GM10266 (cell line): Measurements from ENCODE around the gene PALLD.

ENCODE experiments used
- DNase-seq: peaks from one replicate; pipeline ENCODE4 v3.0.0; 2012; ENCODE audit errors: extremely low spot score
- CTCF ChIP-seq: IDR thresholded peaks from 2 replicates; pipeline ENCODE4 v1.5.1; 2012; ENCODE audit warnings: mild to moderate bottlenecking, low read depth; ENCODE audit not compliant: control insufficient read depth, insufficient read depth; ENCODE audit errors: missing control alignments

The PALLD gene

GRCh38 chr4:168844353-168845049 is 347.6 kb downstream of the PALLD start:
- no peak for DNase-seq
- TF ChIP-seq CTCF: no peak

DNA sequence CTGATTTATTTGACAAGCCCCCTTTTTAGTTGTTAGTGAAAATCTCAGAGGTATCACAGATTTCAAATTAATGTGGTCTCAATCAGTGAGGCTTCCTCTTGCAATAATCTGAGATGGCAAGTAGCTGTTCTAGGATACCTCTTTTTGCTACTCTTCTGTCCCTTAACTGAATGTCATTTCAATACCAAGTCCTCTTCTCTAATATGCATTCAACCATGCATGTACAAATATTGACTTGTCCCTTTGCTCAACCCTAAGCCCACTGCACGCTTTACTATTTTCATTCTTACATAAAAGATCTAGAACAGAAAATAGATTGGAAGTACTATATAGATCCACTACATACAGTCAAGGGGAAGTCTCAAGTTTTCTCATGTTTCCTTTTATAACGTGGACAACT is 349.0 kb downstream of the PALLD start:
- no peak for DNase-seq
- no peak for TF ChIP-seq CTCF

GRCh38 chr4:168846414-168846813 is 349.6 kb downstream of the PALLD start:
- TF ChIP-seq CTCF: no peak
- no peak for DNase-seq

- DNase-seq: no peak
Measured at GRCh38 chr4:168847771-168848502, 351.1 kb downstream of the PALLD start.

GRCh38 chr4:168849030-168849675 is 352.3 kb downstream of the PALLD start:
- no peak for DNase-seq
- no peak for TF ChIP-seq CTCF

More at GRCh38 chr4:168847771-168848502, 351.1 kb downstream of the PALLD start:
- TF ChIP-seq CTCF: no peak

DNA sequence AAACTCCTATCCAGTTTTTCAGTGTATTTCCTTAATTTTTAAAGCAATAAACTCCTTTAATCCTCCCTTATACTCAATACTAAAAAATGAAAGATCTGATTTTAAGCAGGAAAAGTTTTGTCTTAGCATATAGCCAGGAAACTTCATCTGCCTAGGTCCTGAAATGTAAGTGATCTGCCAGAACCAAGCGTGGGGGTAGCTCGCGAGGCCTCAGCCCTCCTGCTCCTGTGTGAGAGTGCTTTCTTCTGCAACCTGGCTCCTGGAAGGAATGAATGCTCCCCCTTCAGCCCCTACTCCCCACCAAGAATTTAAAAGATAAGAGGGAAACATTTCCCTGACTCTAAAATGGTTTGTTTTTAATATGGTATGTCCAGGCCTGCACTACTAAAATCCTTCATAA is 353.1 kb downstream of the PALLD start:
- no peak for TF ChIP-seq CTCF

GRCh38 chr4:168852387-168852786 is 355.5 kb downstream of the PALLD start:
- no peak for DNase-seq
- TF ChIP-seq CTCF: no peak

More for the DNA sequence above, 353.1 kb downstream of the PALLD start:
- DNase-seq: no peak
